ENCODE measurements around the gene COX7A1.

COX7A1 gene

GRCh38 chr19:36111200-36111539 is 41.1 kb downstream of the COX7A1 start:
- no peak for DNase-seq

- DNase-seq = no peak
Measured at GRCh38 chr19:36110487-36111199, 41.6 kb downstream of the COX7A1 start, which contains the start of gene OVOL3. Gene OVOL3, plus strand, starts transcription at chr19:36111143. Its CDS starts 60 bp downstream, at chr19:36111203.

GRCh38 chr19:36108684-36109083 is 43.6 kb downstream of the COX7A1 start:
- no peak for DNase-seq

GRCh38 chr19:36106991-36107390 is 45.3 kb downstream of the COX7A1 start:
- DNase-seq = no peak

GRCh38 chr19:36106441-36106840 is 45.8 kb downstream of the COX7A1 start:
- no peak for DNase-seq

- DNase-seq = no peak
Measured at GRCh38 chr19:36103842-36104552, 48.2 kb downstream of the COX7A1 start.

GRCh38 chr19:36103040-36103626 is 49.1 kb downstream of the COX7A1 start:
- DNase-seq = no peak

- no peak for DNase-seq
Measured at GRCh38 chr19:36101550-36102327, 50.5 kb downstream of the COX7A1 start.
